ENCODE data around the gene CHAT. TPM values are rescaled to one million over a fixed set of nuclear protein-coding genes. Genes with fewer than 3 reads are reported as not detected.

The CHAT gene
- not detected in 2 replicates for total RNA-seq

GRCh38 chr10:49613882-49614241 lies at the start of gene CHAT:
TSS of gene CHAT (plus strand) at chr10:49614037. CDS start at chr10:49614190, 153 bp downstream.

GRCh38 chr10:49610114-49610457 lies 3.8 kb upstream of the CHAT start, which contains the start of gene SLC18A3:
TSS of gene SLC18A3 (plus strand) at chr10:49610310. CDS start at chr10:49610741, 431 bp downstream.

GRCh38 chr10:49679480-49679893 lies 65.7 kb downstream of the CHAT start, which contains the start of gene C10orf53:
TSS of gene C10orf53 (plus strand) at chr10:49679651. CDS start at chr10:49679698, 47 bp downstream.

Other genes with a start within 250 kb of the CHAT start
- not detected in 2 replicates for gene DRGX, start 217.9 kb upstream of the CHAT start, total RNA-seq
- gene ERCC6, start 74.9 kb upstream of the CHAT start, total RNA-seq: 13.7 and 20.0 TPM in 2 replicates
- gene SLC18A3, start 3.7 kb upstream of the CHAT start, total RNA-seq: not detected in 2 replicates
- gene C10orf53, start 65.6 kb downstream of the CHAT start, total RNA-seq: not detected in 2 replicates
- gene OGDHL, start 148.3 kb downstream of the CHAT start, total RNA-seq: 0.21 and 1.2 TPM in 2 replicates

Data from tracheal epithelial cell (primary cell).